CD14-positive monocyte (primary cell): ENCODE data around the gene LRP6. TPM values are rescaled to one million over a fixed set of nuclear protein-coding genes. Genes with fewer than 3 reads are reported as not detected.
"Not testable (repeated sequence)": the region's sequence is repeated elsewhere in the genome, so short reads cannot be mapped to it uniquely, and the experiment has no call there.

ENCODE experiments used
- DNase-seq, 3 donors: peaks; one replicate each; pipeline ENCODE4 v3.0.0-alpha.2; 2011 to 2022
- H2AFZ ChIP-seq: 2 replicates; pipeline ENCODE4 v1.6.0; 2012; ENCODE audit warnings: mild to moderate bottlenecking, low read depth, low read length, inconsistent platforms; ENCODE audit not compliant: insufficient read depth, poor library complexity, severe bottlenecking
- H3K27ac ChIP-seq, 2 donors: 1 replicate in 1 of 2; 2 replicates in 1 of 2; pipeline ENCODE4 v1.5.1; 2012 to 2013; ENCODE audit warnings: low read length in 2 of 2, control low read depth in 1 of 2, inconsistent platforms in 1 of 2, low read depth in 1 of 2, mild to moderate bottlenecking in 1 of 2
- H3K27me3 ChIP-seq, 2 donors: one replicate each; pipeline versions ENCODE4 v1.6.0 to v1.6.1; 2011 to 2013; ENCODE audit warnings: low read length in 2 of 2; ENCODE audit not compliant: control insufficient read depth in 2 of 2, insufficient read depth in 2 of 2
- H3K36me3 ChIP-seq, 2 donors: replicated peaks in 1 of 2; 1 replicate in 1 of 2; 2 replicates in 1 of 2; pipeline versions ENCODE4 v1.5.1 to v1.6.1; 2012 to 2013; ENCODE audit warnings: low read length in 2 of 2, control low read depth in 1 of 2, inconsistent platforms in 1 of 2, mild to moderate bottlenecking in 1 of 2; ENCODE audit not compliant: insufficient read depth in 2 of 2, control insufficient read depth in 1 of 2
- H3K4me1 ChIP-seq, 2 donors: 1 replicate in 1 of 2; 2 replicates in 1 of 2; pipeline versions ENCODE4 v1.5.1 to v1.6.1; 2012 to 2013; ENCODE audit warnings: low read length in 2 of 2, control low read depth in 1 of 2, inconsistent platforms in 1 of 2, mild to moderate bottlenecking in 1 of 2, moderate library complexity in 1 of 2; ENCODE audit not compliant: insufficient read depth in 2 of 2, control insufficient read depth in 1 of 2
- H3K4me2 ChIP-seq: replicated peaks from 2 replicates; pipeline ENCODE3; 2012; ENCODE audit warnings: low read length, moderate library complexity, mild to moderate bottlenecking; ENCODE audit not compliant: poor library complexity, severe bottlenecking; ENCODE audit errors: extremely low read depth
- H3K4me3 ChIP-seq, 3 experiments: fragments of 200-600 bp in 1 of 3; sonication (generic) in 1 of 3; replicated peaks in 1 of 3; 1 replicate in 2 of 3; 2 replicates in 1 of 3; pipeline ENCODE4 v1.5.1; 2011 to 2013; ENCODE audit warnings: low read length in 3 of 3, mild to moderate bottlenecking in 3 of 3, control low read depth in 2 of 3, low read depth in 2 of 3, inconsistent platforms in 1 of 3, moderate library complexity in 1 of 3
- H3K79me2 ChIP-seq: 2 replicates; pipeline ENCODE4 v1.6.0; 2012; ENCODE audit warnings: mild to moderate bottlenecking, control low read depth, inconsistent platforms, low read length, moderate library complexity; ENCODE audit not compliant: insufficient read depth
- H3K9ac ChIP-seq: 2 replicates; pipeline ENCODE4 v1.6.0; 2017; ENCODE audit warnings: low read length, mild to moderate bottlenecking; ENCODE audit not compliant: insufficient read depth, poor library complexity, severe bottlenecking
- H3K9me3 ChIP-seq, 2 donors: replicated peaks in 1 of 2; 1 replicate in 1 of 2; 2 replicates in 1 of 2; pipeline versions ENCODE4 v1.5.1 to v1.6.1; 2012 to 2013; ENCODE audit warnings: low read length in 2 of 2, control low read depth in 1 of 2; ENCODE audit not compliant: control insufficient read depth in 1 of 2, insufficient read depth in 1 of 2
- H4K20me1 ChIP-seq: 2 replicates; pipeline ENCODE4 v1.6.0; 2012; ENCODE audit warnings: mild to moderate bottlenecking, low read length, control low read depth, moderate library complexity; ENCODE audit not compliant: insufficient read depth
- H3K27ac Mint-ChIP-seq, 7 donors: one replicate each; pipeline ENCODE4 v1.8.0; 2020; ENCODE audit warnings: mild to moderate bottlenecking in 7 of 7, mixed read lengths in 7 of 7, moderate library complexity in 6 of 7, inconsistent platforms in 2 of 7
- H3K27me3 Mint-ChIP-seq, 3 donors: one replicate each; pipeline ENCODE4 v1.8.0; 2021 to 2022; ENCODE audit warnings: low read depth in 3 of 3, mild to moderate bottlenecking in 3 of 3, mixed read lengths in 3 of 3, moderate library complexity in 3 of 3, inconsistent platforms in 1 of 3
- H3K36me3 Mint-ChIP-seq, 2 donors: one replicate each; pipeline ENCODE4 v1.8.0; 2020; ENCODE audit warnings: mixed read lengths in 2 of 2, inconsistent platforms in 1 of 2, mild to moderate bottlenecking in 1 of 2
- H3K4me1 Mint-ChIP-seq: one replicate; pipeline ENCODE4 v1.8.0; 2020; ENCODE audit warnings: mild to moderate bottlenecking, mixed read lengths
- H3K4me3 Mint-ChIP-seq, 2 donors: one replicate each; pipeline ENCODE4 v1.8.0; 2020; ENCODE audit warnings: mild to moderate bottlenecking in 2 of 2, mixed read lengths in 2 of 2, moderate library complexity in 1 of 2
- H3K9me3 Mint-ChIP-seq, 7 donors: one replicate each; pipeline ENCODE4 v1.8.0; 2020 to 2022; ENCODE audit warnings: mixed read lengths in 7 of 7, mild to moderate bottlenecking in 6 of 7, moderate library complexity in 6 of 7, inconsistent platforms in 2 of 7
- CTCF ChIP-seq: fragments of 200-600 bp; IDR thresholded peaks from one replicate; pipeline ENCODE4 v1.8.0; 2022; ENCODE audit warnings: antibody characterized with exemption, mild to moderate bottlenecking
- WGBS: methylation state at CpG from one replicate; pipeline ENCODE4 v1.1.5; 2013; ENCODE audit warnings: missing lambda C conversion rate; ENCODE audit not compliant: insufficient coverage; 5-methylcytosine and 5-hydroxymethylcytosine counted together
- intact Hi-C, 2 donors: fragments of 100-400 bp; cut with micrococcal nuclease; formaldehyde crosslinking; loops; one replicate each; pipeline versions ENCODE4 v1.15.0 to v1.15.1; 2023
- polyA minus RNA-seq: library from RNA; depleted of rRNA, polyadenylated mRNA; stranded (reverse); fragments of >200 nt; gene quantifications from 2 replicates; pipeline ENCODE4 v1.2.3, GENCODE V29; 2012
- polyA plus RNA-seq, 3 donors: library from polyadenylated mRNA; depleted of rRNA in 1 of 3; unstranded in 2 of 3; stranded (reverse) in 1 of 3; fragments of 300-500 nt in 2 of 3; fragments of >200 nt in 1 of 3; fragmentation: Illumina TruSeq in 2 of 3; gene quantifications; 1 replicate in 2 of 3; 2 replicates in 1 of 3; pipeline ENCODE4 v1.2.3, GENCODE V29; 2012 to 2021
- total RNA-seq, 12 experiments: library from RNA in 1 of 12; stranded (reverse) in 1 of 12; fragments of 120-200 nt in 1 of 12; gene quantifications; one replicate each; pipeline ENCODE4 v1.2.4 and lab custom pipeline; 2013 to 2026; ENCODE audit warnings: mixed read lengths in 6 of 12, inconsistent platforms in 1 of 12

LRP6 gene
- 0.17 TPM for total RNA-seq (2013)
- under 1 TPM in 1 of 3 donors, not detected in 2; 0.08 TPM for polyA plus RNA-seq
- polyA minus RNA-seq: under 0.01 and 0.32 TPM in 2 replicates
- 0.17 to 23.0 (median 0.62) reads per million in 11 experiments for total RNA-seq (lab: John Stamatoyannopoulos, UW)

GRCh38 chr12:12266873-12267741 is at the start of gene LRP6:
Gene LRP6 (minus strand): TSS chr12:12267044. CDS start chr12:12266735, 309 bp downstream.
- peaks cover 0 to 8% of the 10 kb centered on the region in 2 donors for H3K9me3 ChIP-seq
- no peaks in the 10 kb centered on the region for H3K79me2 ChIP-seq
- TF ChIP-seq CTCF: no peak
- peak; percentile 27 to 54 (median 32) for DNase-seq
- Mint-ChIP-seq H3K27ac (peak within 1 kb of the TSS in 3 of 7 donors; percentile 30 to 73 (median 40)), H3K27me3 (peaks cover 54 to 73% (median 65%) of the 10 kb centered on the region in 3 donors), H3K4me3 (peak within 1 kb of the TSS; percentile 83 to 94), H3K4me1 (peaks cover 23% of the 10 kb centered on the region), H3K9me3 (peaks cover 0 to 18% (median 0%) of the 10 kb centered on the region in 7 donors), H3K36me3 (peaks cover 2 to 10% of the 10 kb centered on the region in 2 donors)
- peaks cover 15 to 20% of the 10 kb centered on the region in 2 donors for H3K4me1 ChIP-seq
- H3K4me3 ChIP-seq: peak within 1 kb of the TSS; percentile 64 to 82 (median 67)
- intact Hi-C loops: no loop called here
- no peak within 1 kb of the TSS for H3K27ac ChIP-seq
- peak within 1 kb of the TSS; percentile 59 for H3K9ac ChIP-seq
- under 1% methylated on average over 88 of the region's 92 CpGs for WGBS
- H4K20me1 ChIP-seq: no peaks in the 10 kb centered on the region
- peak within 1 kb of the TSS; percentile 94 for H3K4me2 ChIP-seq
- H2AFZ ChIP-seq: peak within 1 kb of the TSS; percentile 88
- no peaks in the 10 kb centered on the region for H3K36me3 ChIP-seq
- peaks cover 41 to 51% of the 10 kb centered on the region in 2 donors for H3K27me3 ChIP-seq

GRCh38 chr12:12315838-12316237 is 49.0 kb upstream of the LRP6 start:
- Histone ChIP-seq H3K9ac (no peak overlapping the region), H3K27me3 (no peaks in the 10 kb centered on the region), H3K79me2 (no peaks in the 10 kb centered on the region), H3K27ac (no peak overlapping the region), H4K20me1 (no peaks in the 10 kb centered on the region), H3K4me1 (no peaks in the 10 kb centered on the region), H3K4me2 (no peak overlapping the region), H3K36me3 (no peaks in the 10 kb centered on the region), H3K4me3 (no peak overlapping the region), H2AFZ (no peak overlapping the region), H3K9me3 (no peaks in the 10 kb centered on the region)
- H3K4me1 Mint-ChIP-seq: no peaks in the 10 kb centered on the region
- intact Hi-C loops: no loop called here
- DNase-seq: no peak
- H3K4me3 Mint-ChIP-seq: no peak overlapping the region
- peaks cover 0 to 2% (median 0%) of the 10 kb centered on the region in 7 donors for H3K9me3 Mint-ChIP-seq
- no peaks in the 10 kb centered on the region for H3K36me3 Mint-ChIP-seq
- peaks cover 0 to 4% (median 3%) of the 10 kb centered on the region in 3 donors for H3K27me3 Mint-ChIP-seq
- H3K27ac Mint-ChIP-seq: no peak overlapping the region
- TF ChIP-seq CTCF: no peak

- H3K36me3 Mint-ChIP-seq, H3K27me3 ChIP-seq, H3K9ac ChIP-seq, H3K4me3 Mint-ChIP-seq, H3K9me3 Mint-ChIP-seq, H3K4me1 ChIP-seq, H3K27ac ChIP-seq, H3K79me2 ChIP-seq, H3K27me3 Mint-ChIP-seq, H3K36me3 ChIP-seq, DNase-seq, H3K27ac Mint-ChIP-seq, H3K4me2 ChIP-seq, H3K9me3 ChIP-seq, H2AFZ ChIP-seq, intact Hi-C loops, H3K4me3 ChIP-seq, H3K4me1 Mint-ChIP-seq, H4K20me1 ChIP-seq: not testable (repeated sequence)
- 95% methylated on average over 6 of the region's 10 CpGs for WGBS
Measured at GRCh38 chr12:12310695-12311094, 43.9 kb upstream of the LRP6 start.
